Osteocyte (in vitro differentiated cells): ENCODE results near the gene LAG3. TPM values are rescaled to one million over a fixed set of nuclear protein-coding genes. Genes with fewer than 3 reads are reported as not detected.

Experiments used
- DNase-seq: peaks from one replicate; pipeline ENCODE4 v3.0.0; 2021; ENCODE audit warnings: mixed read lengths; ENCODE audit not compliant: unreplicated experiment; ENCODE audit errors: extremely low spot score
- H3K27ac Mint-ChIP-seq: one replicate; pipeline ENCODE4 v1.8.0; 2021; ENCODE audit warnings: mild to moderate bottlenecking, mixed read lengths; ENCODE audit not compliant: unreplicated experiment
- H3K27me3 Mint-ChIP-seq: one replicate; pipeline ENCODE4 v1.8.0; 2021; ENCODE audit warnings: mixed read lengths; ENCODE audit not compliant: unreplicated experiment
- H3K36me3 Mint-ChIP-seq: one replicate; pipeline ENCODE4 v1.8.0; 2021; ENCODE audit warnings: mixed read lengths; ENCODE audit not compliant: unreplicated experiment
- H3K4me1 Mint-ChIP-seq: one replicate; pipeline ENCODE4 v1.8.0; 2021; ENCODE audit warnings: mixed read lengths; ENCODE audit not compliant: unreplicated experiment
- H3K4me3 Mint-ChIP-seq: one replicate; pipeline ENCODE4 v1.8.0; 2021; ENCODE audit warnings: mild to moderate bottlenecking, moderate library complexity, mixed read lengths; ENCODE audit not compliant: unreplicated experiment
- H3K9me3 Mint-ChIP-seq: one replicate; pipeline ENCODE4 v1.8.0; 2021; ENCODE audit warnings: mixed read lengths; ENCODE audit not compliant: unreplicated experiment
- CTCF ChIP-seq: fragments of 200-600 bp; sonication (generic); IDR thresholded peaks from 2 replicates; pipeline ENCODE4 v1.5.0; 2021; ENCODE audit warnings: antibody characterized with exemption, mild to moderate bottlenecking, moderate library complexity
- total RNA-seq: library from RNA; stranded (reverse); gene quantifications from 2 replicates; pipeline ENCODE4 v1.2.1, GENCODE V29; 2021

LAG3 gene
- total RNA-seq, 1 donor from 2014 or later = 2.5 TPM

GRCh38 chr12:6750506-6750905, 21.8 kb upstream of the LAG3 start:
- H3K4me3 Mint-ChIP-seq = no peak overlapping the region

GRCh38 chr12:6751767-6752166, 20.6 kb upstream of the LAG3 start:
- TF ChIP-seq CTCF = no peak
- peak overlapping the region; percentile 99 for H3K27ac Mint-ChIP-seq
- no peaks in the 10 kb centered on the region for H3K9me3 Mint-ChIP-seq
- no peak for DNase-seq
- H3K27me3 Mint-ChIP-seq = no peaks in the 10 kb centered on the region
- peaks cover 19% of the 10 kb centered on the region for H3K4me1 Mint-ChIP-seq
- peaks cover 31% of the 10 kb centered on the region for H3K36me3 Mint-ChIP-seq
- H3K4me3 Mint-ChIP-seq = peak overlapping the region; percentile 95

More at GRCh38 chr12:6750506-6750905, 21.8 kb upstream of the LAG3 start:
- no peaks in the 10 kb centered on the region for H3K27me3 Mint-ChIP-seq
- no peak overlapping the region for H3K27ac Mint-ChIP-seq
- H3K9me3 Mint-ChIP-seq = no peaks in the 10 kb centered on the region
- DNase-seq = no peak
- no peak for TF ChIP-seq CTCF
- H3K36me3 Mint-ChIP-seq = peaks cover 32% of the 10 kb centered on the region
- H3K4me1 Mint-ChIP-seq = peaks cover 19% of the 10 kb centered on the region

DNA sequence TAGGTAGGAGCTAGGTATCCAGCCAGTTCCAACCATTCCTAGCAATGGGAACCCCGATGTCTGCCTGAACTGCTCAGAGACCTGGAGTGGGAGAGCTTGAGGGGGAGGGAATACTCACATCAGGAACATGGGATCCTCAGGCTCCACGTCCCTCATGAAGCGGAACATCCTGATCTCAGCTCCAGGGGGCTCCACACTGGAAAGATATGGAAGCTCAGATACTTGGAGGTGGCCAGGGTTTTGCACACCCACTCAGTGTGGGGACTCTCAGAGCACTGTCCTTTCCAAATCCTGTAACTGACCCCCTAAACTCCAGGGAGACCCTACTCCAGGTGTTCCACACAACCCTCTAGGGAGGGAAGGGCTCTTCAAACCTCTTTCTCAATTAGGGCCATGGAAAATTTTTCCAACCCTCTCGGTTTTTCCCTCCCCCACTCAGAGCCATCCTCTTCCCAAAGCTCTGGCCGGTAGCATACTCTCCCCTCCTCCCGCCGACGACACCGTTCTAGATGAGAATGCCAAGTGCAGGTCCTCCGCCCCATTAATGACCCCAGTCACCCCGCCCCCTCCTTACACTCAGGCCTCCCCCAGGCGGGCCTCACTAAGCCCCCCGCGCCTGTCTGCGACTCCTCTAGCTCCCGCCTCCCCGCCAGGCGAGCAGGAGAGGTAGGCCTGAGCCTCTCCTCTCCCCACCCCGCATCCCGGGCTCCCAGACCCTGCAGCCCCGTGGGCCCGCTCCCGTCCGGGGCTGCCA, 20.0 kb upstream of the LAG3 start:
- Mint-ChIP-seq H3K36me3 (peaks cover 26% of the 10 kb centered on the region), H3K9me3 (no peaks in the 10 kb centered on the region), H3K4me3 (peak overlapping the region; percentile 95), H3K27me3 (no peaks in the 10 kb centered on the region), H3K4me1 (peaks cover 19% of the 10 kb centered on the region), H3K27ac (peak overlapping the region; percentile 99)
- no peak for DNase-seq
- TF ChIP-seq CTCF = peak; percentile 57

- H3K27ac Mint-ChIP-seq = peak within 1 kb of the TSS; percentile 99
- peaks cover 18% of the 10 kb centered on the region for H3K36me3 Mint-ChIP-seq
- peak; percentile 96 for TF ChIP-seq CTCF
- no peaks in the 10 kb centered on the region for H3K9me3 Mint-ChIP-seq
- DNase-seq = peak; percentile 99
- H3K4me3 Mint-ChIP-seq = peak within 1 kb of the TSS; percentile 95
- no peaks in the 10 kb centered on the region for H3K27me3 Mint-ChIP-seq
- H3K4me1 Mint-ChIP-seq = peaks cover 20% of the 10 kb centered on the region
Measured at GRCh38 chr12:6752921-6753771, 19.2 kb upstream of the LAG3 start, which contains the start of gene MLF2. MLF2 (minus strand) TSS chr12:6753141; CDS start chr12:6752334, 807 bp downstream.
